Large intestine (tissue), 12 donors: Measurements from ENCODE around the gene RRP15. TPM values are rescaled to one million over a fixed set of nuclear protein-coding genes. Genes with fewer than 3 reads are reported as not detected.

Experiments
- DNase-seq, 2 donors: peaks; one replicate each; pipeline versions ENCODE4 v3.0.0 to v3.0.0-alpha.2; 2013
- H3K27ac ChIP-seq: one replicate; pipeline ENCODE4 v1.5.1; 2013; ENCODE audit warnings: low read length
- H3K27me3 ChIP-seq: 2 replicates; pipeline ENCODE4 v1.6.1; 2013; ENCODE audit warnings: low read length; ENCODE audit not compliant: control insufficient read depth, insufficient read depth
- H3K36me3 ChIP-seq: 2 replicates; pipeline ENCODE4 v1.6.1; 2013; ENCODE audit warnings: low read length; ENCODE audit not compliant: control insufficient read depth, insufficient read depth
- H3K4me1 ChIP-seq: one replicate; pipeline ENCODE4 v1.6.1; 2013; ENCODE audit warnings: low read length; ENCODE audit not compliant: control insufficient read depth, insufficient read depth
- H3K4me3 ChIP-seq: one replicate; pipeline ENCODE4 v1.5.1; 2013; ENCODE audit warnings: low read length
- H3K9me3 ChIP-seq: one replicate; pipeline ENCODE4 v1.6.1; 2013; ENCODE audit warnings: mild to moderate bottlenecking, low read depth, low read length, moderate library complexity; ENCODE audit not compliant: control insufficient read depth
- WGBS: methylation state at CpG from one replicate; pipeline ENCODE4 v1.1.5; 2013; ENCODE audit warnings: low lambda C conversion rate; ENCODE audit not compliant: insufficient coverage; 5-methylcytosine and 5-hydroxymethylcytosine counted together
- long read RNA-seq, 11 donors: transcript quantifications; one replicate each; lab custom pipeline, GENCODE V29; 2026
- polyA plus RNA-seq: library from polyadenylated mRNA; unstranded; fragments of 120-200 nt; gene quantifications from one replicate; pipeline ENCODE4 v1.2.1, GENCODE V29; 2013

Gene RRP15
- polyA plus RNA-seq = 12.0 TPM
- long read RNA-seq, donor 1, full-length matches to known transcripts = 6 of 6 reads
- long read RNA-seq, donor 1, partial matches to known transcripts = 0 of 6 reads
- long read RNA-seq, donor 1, other reads (novel, unspliced or antisense) = 0 of 6 reads
- long read RNA-seq, donor 2, full-length matches to known transcripts = 24 of 32 reads
- long read RNA-seq, donor 2, partial matches to known transcripts = 8 of 32 reads
- long read RNA-seq, donor 2, other reads (novel, unspliced or antisense) = 0 of 32 reads
- long read RNA-seq, donor 3 = 0 reads
- long read RNA-seq, donor 4, partial matches to known transcripts = 0 of 3 reads
- long read RNA-seq, donor 4, other reads (novel, unspliced or antisense) = 0 of 3 reads
- long read RNA-seq, donor 5, full-length matches to known transcripts = 9 of 9 reads
- long read RNA-seq, donor 5, partial matches to known transcripts = 0 of 9 reads
- long read RNA-seq, donor 5, other reads (novel, unspliced or antisense) = 0 of 9 reads
- long read RNA-seq, donor 6, full-length matches to known transcripts = 12 of 18 reads
- long read RNA-seq, donor 6, partial matches to known transcripts = 6 of 18 reads
- long read RNA-seq, donor 6, other reads (novel, unspliced or antisense) = 0 of 18 reads
- long read RNA-seq, donor 7, full-length matches to known transcripts = 4 of 4 reads
- long read RNA-seq, donor 7, partial matches to known transcripts = 0 of 4 reads
- long read RNA-seq, donor 7, other reads (novel, unspliced or antisense) = 0 of 4 reads
- long read RNA-seq, donor 8, full-length matches to known transcripts = 13 of 13 reads
- long read RNA-seq, donor 8, partial matches to known transcripts = 0 of 13 reads
- long read RNA-seq, donor 8, other reads (novel, unspliced or antisense) = 0 of 13 reads
- long read RNA-seq, donor 9, full-length matches to known transcripts = 13 of 33 reads
- long read RNA-seq, donor 9, partial matches to known transcripts = 20 of 33 reads
- long read RNA-seq, donor 9, other reads (novel, unspliced or antisense) = 0 of 33 reads
- long read RNA-seq, donor 10, full-length matches to known transcripts = 13 of 13 reads
- long read RNA-seq, donor 10, partial matches to known transcripts = 0 of 13 reads
- long read RNA-seq, donor 10, other reads (novel, unspliced or antisense) = 0 of 13 reads
- long read RNA-seq, donor 11, full-length matches to known transcripts = 12 of 20 reads
- long read RNA-seq, donor 11, partial matches to known transcripts = 8 of 20 reads
- long read RNA-seq, donor 11, other reads (novel, unspliced or antisense) = 0 of 20 reads

GRCh38 chr1:218284917-218285635, at the start of gene RRP15:
Gene RRP15 (plus strand): TSS chr1:218285293. CDS start chr1:218285317, 24 bp downstream.
- Histone ChIP-seq H3K4me1 (peaks cover 4% of the 10 kb centered on the region), H3K36me3 (no peaks in the 10 kb centered on the region), H3K4me3 (peak within 1 kb of the TSS; percentile 79), H3K27me3 (no peaks in the 10 kb centered on the region), H3K27ac (peak within 1 kb of the TSS; percentile 73), H3K9me3 (no peaks in the 10 kb centered on the region)
- WGBS = no CpG with 5 or more reads among the region's 45 CpGs
- peak; percentile 80 to 90 for DNase-seq

- DNase-seq = no peak
- WGBS = no CpG with 5 or more reads among the region's 3 CpGs
- no peaks in the 10 kb centered on the region for H3K27me3 ChIP-seq
These were observed 42.9 kb upstream of the RRP15 start for GRCh38 chr1:218242171-218242570.

GRCh38 chr1:218247339-218247738, 37.8 kb upstream of the RRP15 start:
- Histone ChIP-seq H3K4me3 (no peak overlapping the region), H3K36me3 (no peaks in the 10 kb centered on the region), H3K27ac (no peak overlapping the region), H3K27me3 (no peaks in the 10 kb centered on the region), H3K4me1 (no peaks in the 10 kb centered on the region), H3K9me3 (no peaks in the 10 kb centered on the region)
- DNase-seq = no peak

More at GRCh38 chr1:218242171-218242570, 42.9 kb upstream of the RRP15 start:
- no peak overlapping the region for H3K27ac ChIP-seq
- H3K4me3 ChIP-seq = no peak overlapping the region
- no peaks in the 10 kb centered on the region for H3K36me3 ChIP-seq
- H3K4me1 ChIP-seq = no peaks in the 10 kb centered on the region
- no peaks in the 10 kb centered on the region for H3K9me3 ChIP-seq

- Histone ChIP-seq H3K27ac (no peak overlapping the region), H3K9me3 (no peaks in the 10 kb centered on the region), H3K4me3 (no peak overlapping the region), H3K4me1 (no peaks in the 10 kb centered on the region), H3K27me3 (no peaks in the 10 kb centered on the region), H3K36me3 (no peaks in the 10 kb centered on the region)
- no peak for DNase-seq
- 100% methylated on average over 2 of the region's 6 CpGs for WGBS
These were observed 35.6 kb upstream of the RRP15 start for GRCh38 chr1:218249338-218250140.

- Histone ChIP-seq H3K4me3 (no peak overlapping the region), H3K4me1 (no peaks in the 10 kb centered on the region), H3K27me3 (no peaks in the 10 kb centered on the region), H3K27ac (no peak overlapping the region), H3K36me3 (no peaks in the 10 kb centered on the region), H3K9me3 (no peaks in the 10 kb centered on the region)
- 68% methylated on average over 4 of the region's 4 CpGs for WGBS
- DNase-seq = no peak
These were observed 34.6 kb upstream of the RRP15 start for GRCh38 chr1:218250492-218250891.

GRCh38 chr1:218254296-218254946, 30.7 kb upstream of the RRP15 start:
- no peaks in the 10 kb centered on the region for H3K27me3 ChIP-seq
- H3K9me3 ChIP-seq = peaks cover 5% of the 10 kb centered on the region
- no peak overlapping the region for H3K4me3 ChIP-seq
- no peaks in the 10 kb centered on the region for H3K36me3 ChIP-seq
- H3K4me1 ChIP-seq = no peaks in the 10 kb centered on the region
- 44% methylated on average over 1 of the region's 8 CpGs for WGBS
- H3K27ac ChIP-seq = peak overlapping the region; percentile 33
- DNase-seq = peak; percentile 79 to 87

- no CpG with 5 or more reads among the region's 2 CpGs for WGBS
- Histone ChIP-seq H3K36me3 (no peaks in the 10 kb centered on the region), H3K27me3 (no peaks in the 10 kb centered on the region), H3K9me3 (peaks cover 5% of the 10 kb centered on the region), H3K4me3 (no peak overlapping the region), H3K4me1 (no peaks in the 10 kb centered on the region), H3K27ac (peak overlapping the region; percentile 33)
- peak; percentile 17 to 53 for DNase-seq
These were observed 30.0 kb upstream of the RRP15 start for GRCh38 chr1:218255090-218255489.

- no peak for DNase-seq
- Histone ChIP-seq H3K4me3 (no peak overlapping the region), H3K27ac (no peak overlapping the region), H3K36me3 (no peaks in the 10 kb centered on the region), H3K4me1 (no peaks in the 10 kb centered on the region), H3K27me3 (no peaks in the 10 kb centered on the region), H3K9me3 (peaks cover 5% of the 10 kb centered on the region)
- no CpG with 5 or more reads among the region's 1 CpG for WGBS
These were observed 27.7 kb upstream of the RRP15 start for GRCh38 chr1:218257371-218257770.

- 100% methylated on average over 1 of the region's 2 CpGs for WGBS
- Histone ChIP-seq H3K9me3 (peaks cover 5% of the 10 kb centered on the region), H3K4me1 (no peaks in the 10 kb centered on the region), H3K36me3 (no peaks in the 10 kb centered on the region), H3K27me3 (no peaks in the 10 kb centered on the region), H3K27ac (no peak overlapping the region), H3K4me3 (no peak overlapping the region)
- DNase-seq = no peak
These were observed 27.1 kb upstream of the RRP15 start for GRCh38 chr1:218257971-218258370.
